LNCaP clone FGC (cell line): ENCODE data around the gene IKZF1.

ENCODE experiments used
- DNase-seq: peaks from one replicate; pipeline ENCODE4 v3.0.0-alpha.2; 2011; ENCODE audit warnings: low read depth
- H3K4me3 ChIP-seq: 2 replicates; pipeline ENCODE4 v1.5.1; 2011; ENCODE audit warnings: mild to moderate bottlenecking, low read depth, low read length, control low read depth
- TF ChIP-seq, protein P1 (sequence below): IDR thresholded peaks from 2 replicates; pipeline ENCODE4 v1.5.1; 2012; ENCODE audit warnings: mild to moderate bottlenecking; ENCODE audit not compliant: control insufficient read depth, insufficient read depth; ENCODE audit errors: extremely low read depth

The IKZF1 gene

DNA sequence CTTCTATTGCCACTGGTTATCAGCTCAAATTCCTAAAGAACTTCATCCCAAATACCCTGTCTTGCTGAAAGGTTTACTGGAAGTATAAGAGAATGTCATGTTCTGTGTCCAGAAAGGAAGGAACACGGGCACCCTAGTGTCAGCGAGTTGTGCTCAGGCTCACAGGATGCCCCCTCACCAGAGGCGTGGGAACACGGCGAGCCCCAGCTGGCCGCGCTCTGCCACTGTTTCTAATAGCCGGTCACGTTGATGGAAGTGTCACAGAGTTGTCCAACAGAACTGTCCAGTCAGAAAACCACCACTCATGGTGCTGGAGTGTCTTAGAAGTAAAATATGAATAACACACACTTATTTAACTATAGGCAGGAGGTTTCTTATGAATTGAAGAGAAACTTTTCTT is 72.8 kb downstream of the IKZF1 start:
- H3K4me3 ChIP-seq = no peak overlapping the region
- DNase-seq = no peak
- TF ChIP-seq, protein P1, sequence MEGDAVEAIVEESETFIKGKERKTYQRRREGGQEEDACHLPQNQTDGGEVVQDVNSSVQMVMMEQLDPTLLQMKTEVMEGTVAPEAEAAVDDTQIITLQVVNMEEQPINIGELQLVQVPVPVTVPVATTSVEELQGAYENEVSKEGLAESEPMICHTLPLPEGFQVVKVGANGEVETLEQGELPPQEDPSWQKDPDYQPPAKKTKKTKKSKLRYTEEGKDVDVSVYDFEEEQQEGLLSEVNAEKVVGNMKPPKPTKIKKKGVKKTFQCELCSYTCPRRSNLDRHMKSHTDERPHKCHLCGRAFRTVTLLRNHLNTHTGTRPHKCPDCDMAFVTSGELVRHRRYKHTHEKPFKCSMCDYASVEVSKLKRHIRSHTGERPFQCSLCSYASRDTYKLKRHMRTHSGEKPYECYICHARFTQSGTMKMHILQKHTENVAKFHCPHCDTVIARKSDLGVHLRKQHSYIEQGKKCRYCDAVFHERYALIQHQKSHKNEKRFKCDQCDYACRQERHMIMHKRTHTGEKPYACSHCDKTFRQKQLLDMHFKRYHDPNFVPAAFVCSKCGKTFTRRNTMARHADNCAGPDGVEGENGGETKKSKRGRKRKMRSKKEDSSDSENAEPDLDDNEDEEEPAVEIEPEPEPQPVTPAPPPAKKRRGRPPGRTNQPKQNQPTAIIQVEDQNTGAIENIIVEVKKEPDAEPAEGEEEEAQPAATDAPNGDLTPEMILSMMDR = no peak

- DNase-seq = no peak
- TF ChIP-seq, protein P1 = no peak
- H3K4me3 ChIP-seq = no peak overlapping the region
Measured at GRCh38 chr7:50379082-50379481, 74.6 kb downstream of the IKZF1 start.

GRCh38 chr7:50379539-50379938 is 75.0 kb downstream of the IKZF1 start:
- H3K4me3 ChIP-seq = no peak overlapping the region
- TF ChIP-seq, protein P1 = no peak
- no peak for DNase-seq

GRCh38 chr7:50382455-50382854 is 77.9 kb downstream of the IKZF1 start:
- no peak overlapping the region for H3K4me3 ChIP-seq
- TF ChIP-seq, protein P1 = no peak
- DNase-seq = no peak

- no peak overlapping the region for H3K4me3 ChIP-seq
- DNase-seq = no peak
- TF ChIP-seq, protein P1 = no peak
Measured at GRCh38 chr7:50387351-50387750, 82.8 kb downstream of the IKZF1 start.

- no peak overlapping the region for H3K4me3 ChIP-seq
- no peak for DNase-seq
- TF ChIP-seq, protein P1 = no peak
Measured at GRCh38 chr7:50389961-50390360, 85.4 kb downstream of the IKZF1 start.

GRCh38 chr7:50391386-50391785 is 86.9 kb downstream of the IKZF1 start:
- DNase-seq = no peak
- TF ChIP-seq, protein P1 = no peak
- no peak overlapping the region for H3K4me3 ChIP-seq
